GM11168 (cell line): Measurements from ENCODE around the gene CD8B2.
"Not testable (repeated sequence)": the region's sequence is repeated elsewhere in the genome, so short reads cannot be mapped to it uniquely, and the experiment has no call there.

ENCODE experiments used
- in situ Hi-C: fragments of 300-500 bp; cut with MboI; formaldehyde crosslinking; loops from one replicate; pipeline ENCODE4 v1.12.0; 2022; ENCODE audit warnings: low sequenced_read_pairs; ENCODE audit not compliant: unreplicated experiment

The CD8B2 gene

GRCh38 chr2:106546391-106546990 lies 59.3 kb downstream of the CD8B2 start:
- in situ Hi-C loops = loop anchor here (25.0 kb wide), 1 partner anchor 284 kb away; no protein-coding TSS in a partner anchor

DNA sequence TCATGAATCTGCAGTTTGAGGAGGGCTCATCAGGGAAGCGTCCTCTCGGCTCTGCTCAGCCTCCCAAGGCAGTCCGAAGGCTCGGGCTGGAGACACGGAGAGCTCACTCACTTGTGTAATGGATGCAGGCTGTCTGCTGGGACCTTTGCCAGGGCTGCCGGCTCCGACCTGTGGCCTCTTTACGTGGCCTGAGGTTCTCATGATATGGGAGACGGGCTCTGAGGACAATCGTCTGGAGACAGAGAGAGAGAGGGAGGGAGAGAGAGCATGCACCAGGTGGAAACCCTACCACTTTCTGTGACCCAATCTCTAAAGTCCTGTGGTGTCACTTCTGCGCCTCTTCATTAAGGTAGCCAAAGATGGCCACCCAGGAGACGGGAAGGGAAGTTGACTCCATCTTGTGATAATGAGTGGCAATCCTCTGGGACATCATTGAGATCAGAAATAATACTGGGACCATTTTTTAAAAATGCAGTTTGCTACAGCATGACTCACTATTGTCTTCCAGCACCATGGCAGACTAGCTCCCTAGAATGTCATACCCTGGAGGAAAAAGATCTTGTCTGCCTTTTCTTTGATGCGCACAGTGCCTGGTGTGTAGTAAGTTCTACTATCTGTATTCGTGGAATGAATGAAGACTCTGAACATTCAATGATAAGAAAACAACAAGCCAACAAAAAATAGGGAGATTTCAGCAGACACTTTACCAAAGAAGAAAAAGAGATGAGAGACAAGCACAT lies 60.2 kb downstream of the CD8B2 start:
- in situ Hi-C loops = loop anchor here (25.0 kb wide), 1 partner anchor 285 kb away; no protein-coding TSS in a partner anchor

DNA sequence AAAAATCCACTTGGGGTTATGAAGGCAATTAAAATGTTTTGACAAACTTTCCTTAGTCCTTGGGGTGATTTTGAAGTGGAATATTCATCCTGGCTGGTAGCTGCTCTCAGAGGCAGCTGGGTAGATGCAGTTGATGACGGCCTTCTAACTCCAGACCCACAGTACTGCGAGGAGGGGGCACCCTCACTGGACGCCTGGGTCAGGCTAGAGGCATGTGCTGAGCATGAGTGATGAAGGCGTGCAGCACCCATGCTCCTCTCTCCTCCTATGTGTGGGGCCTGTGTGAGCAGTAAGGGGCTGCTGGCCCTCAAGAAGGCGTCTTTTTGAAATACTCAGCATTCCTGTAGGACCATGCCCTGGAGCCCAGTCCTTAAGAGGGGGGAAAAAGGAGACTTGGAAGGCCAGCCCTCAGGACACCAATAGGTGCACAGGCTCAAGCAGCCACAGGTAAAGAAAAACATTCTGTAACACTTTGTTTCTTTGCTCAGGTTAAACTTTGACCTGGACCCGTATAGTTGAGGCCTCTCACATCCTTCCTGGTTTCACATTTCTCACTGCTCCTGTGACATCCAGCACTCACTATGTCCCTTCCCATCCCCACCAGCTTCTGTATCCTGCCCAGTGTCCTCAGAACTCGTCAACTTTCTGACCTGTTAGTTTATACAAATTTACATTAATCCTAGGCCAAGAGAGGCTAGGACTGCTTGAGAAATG lies 64.4 kb downstream of the CD8B2 start:
- in situ Hi-C loops = no loop called here

GRCh38 chr2:106552921-106553320 lies 65.8 kb downstream of the CD8B2 start:
- in situ Hi-C loops = no loop called here

DNA sequence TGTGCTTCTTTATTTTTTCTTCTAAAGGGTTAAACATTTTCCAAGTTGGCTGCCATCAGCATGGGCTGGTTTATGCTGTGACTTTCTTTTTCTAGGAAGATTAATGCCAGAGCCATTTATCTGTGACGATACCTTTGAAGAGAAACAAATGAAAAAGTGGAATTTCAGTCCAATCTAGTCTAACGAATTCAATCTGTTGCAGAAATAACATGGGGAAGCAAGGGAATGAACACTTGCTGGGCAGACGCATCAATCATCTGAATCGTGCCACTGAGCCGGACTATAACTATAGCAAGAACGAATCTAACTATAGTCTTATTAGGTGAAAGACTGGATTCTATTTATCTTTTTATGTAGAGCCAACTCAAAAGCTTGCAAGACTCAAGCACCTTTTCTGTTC lies 66.2 kb downstream of the CD8B2 start:
- in situ Hi-C loops = no loop called here

DNA sequence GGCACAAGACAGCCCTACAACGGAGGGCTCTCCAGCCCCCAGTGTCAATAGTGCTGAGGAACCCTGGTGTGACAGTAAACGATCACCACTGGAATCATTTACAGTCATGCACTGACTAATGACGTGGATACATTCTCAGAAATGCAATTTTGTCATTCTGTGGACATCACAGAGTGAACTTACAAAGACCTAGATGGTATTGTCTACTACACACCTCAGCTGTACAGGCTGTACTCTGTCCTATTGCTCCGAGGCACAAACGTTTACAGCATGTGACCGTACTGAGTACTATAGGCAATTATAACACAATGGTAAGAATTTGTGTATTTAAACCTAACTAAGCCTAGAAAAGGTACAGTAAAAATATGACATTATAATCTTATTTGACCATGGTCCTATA lies 67.2 kb downstream of the CD8B2 start:
- in situ Hi-C loops = no loop called here

GRCh38 chr2:106555053-106555452 lies 67.9 kb downstream of the CD8B2 start:
- in situ Hi-C loops = no loop called here

DNA sequence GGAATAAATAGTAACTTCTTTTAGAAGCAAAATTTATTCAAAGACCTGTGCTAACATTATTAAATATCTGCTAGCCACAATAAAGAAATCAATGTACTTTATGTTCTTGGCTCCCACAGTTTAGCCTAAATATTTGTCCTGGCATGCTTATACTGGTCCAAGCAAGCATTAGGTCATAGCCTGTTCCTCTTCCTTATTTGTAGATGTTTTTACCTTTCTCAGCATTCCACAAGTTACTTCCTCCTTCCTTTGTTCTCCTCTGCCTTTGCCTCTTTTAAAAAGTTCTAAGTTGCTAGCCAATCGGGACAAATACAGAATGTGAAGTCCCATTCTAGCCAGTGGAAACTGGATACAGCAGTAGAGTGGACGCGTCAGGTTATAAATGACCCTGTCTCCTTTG lies 72.6 kb downstream of the CD8B2 start:
- in situ Hi-C loops = not testable (repeated sequence)

DNA sequence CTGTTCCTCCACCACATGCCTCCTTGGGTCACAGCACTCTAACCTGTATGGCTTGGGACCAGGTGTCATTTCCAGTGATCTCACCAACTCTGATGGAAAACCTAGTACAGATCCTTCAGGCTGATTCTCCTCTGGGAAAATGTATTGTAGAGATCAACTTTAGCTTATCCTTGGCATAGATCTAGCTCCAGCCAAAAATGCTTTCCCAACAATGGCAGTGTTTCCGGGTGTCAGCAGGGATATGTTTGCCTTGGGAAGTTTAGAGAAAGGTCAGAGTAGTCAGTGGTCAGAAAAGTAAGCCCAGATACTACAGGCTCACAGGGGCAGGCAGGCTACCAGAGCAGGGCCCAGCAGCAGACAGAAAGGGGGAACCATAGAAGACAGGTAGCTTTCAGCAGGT lies 73.6 kb downstream of the CD8B2 start:
- in situ Hi-C loops = no loop called here

DNA sequence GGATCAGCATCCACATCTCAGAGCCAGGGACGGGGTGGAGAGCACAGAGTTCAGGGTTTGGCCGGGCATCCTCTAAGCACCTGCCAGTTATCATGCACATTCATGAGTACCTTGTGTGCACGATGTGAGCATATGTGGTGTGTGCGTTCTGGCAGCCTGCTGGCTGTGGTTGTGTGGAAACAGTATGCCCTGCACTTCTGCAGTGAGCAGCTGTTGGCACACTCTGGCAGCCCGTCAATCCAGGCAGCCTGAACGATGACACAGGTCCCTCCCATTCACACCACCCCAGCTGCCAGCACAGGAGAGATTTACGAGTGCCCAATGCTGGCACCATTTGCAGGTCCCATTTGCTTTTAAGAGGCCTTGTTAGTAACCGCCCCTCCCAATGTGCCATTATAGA lies 74.2 kb downstream of the CD8B2 start:
- in situ Hi-C loops = no loop called here

- in situ Hi-C loops = no loop called here
Observed at GRCh38 chr2:106561803-106562202, 74.6 kb downstream of the CD8B2 start.

DNA sequence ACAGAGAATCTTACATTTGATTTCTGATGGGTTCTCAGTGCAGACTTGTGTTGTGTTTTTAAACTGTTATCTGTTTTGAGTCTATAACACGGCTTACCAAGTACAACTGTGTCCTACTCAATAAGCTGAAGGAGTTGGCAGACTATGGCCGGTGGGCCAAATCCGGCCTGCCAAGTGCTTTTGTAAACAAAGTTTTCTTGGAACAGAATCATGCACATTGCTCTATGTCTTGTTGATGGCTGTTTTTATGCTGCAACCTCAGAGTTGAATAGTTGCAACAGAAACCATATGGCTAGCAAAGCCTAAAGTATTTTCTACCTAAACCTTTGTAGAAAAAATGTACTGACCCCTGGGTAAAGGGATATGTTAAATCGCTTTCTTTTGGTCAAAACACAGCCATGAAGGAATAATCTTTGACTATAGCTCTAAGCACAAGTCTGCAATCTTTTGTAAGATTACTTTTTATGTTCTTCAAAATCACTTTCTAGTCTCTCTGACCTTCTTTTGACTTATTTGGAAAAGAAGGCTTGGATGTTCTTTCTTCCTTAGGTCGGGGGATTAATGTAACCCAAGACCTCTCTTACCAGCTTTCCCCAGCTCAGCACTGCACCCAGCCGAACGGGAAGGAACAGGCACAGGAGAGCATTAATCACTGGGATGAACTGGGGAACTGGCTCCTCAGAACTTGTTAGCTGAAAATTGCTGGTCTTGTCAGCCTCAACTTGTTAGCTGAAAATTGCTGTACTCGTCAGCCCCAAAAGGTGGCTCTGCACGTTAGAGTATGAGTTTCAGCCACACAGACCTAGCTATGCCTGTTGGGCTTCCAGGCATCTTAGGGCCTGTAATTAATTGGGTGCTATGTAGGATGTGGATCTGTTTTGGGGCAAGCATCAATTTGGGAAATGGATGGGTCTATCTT lies 75.4 kb downstream of the CD8B2 start:
- in situ Hi-C loops = no loop called here

DNA sequence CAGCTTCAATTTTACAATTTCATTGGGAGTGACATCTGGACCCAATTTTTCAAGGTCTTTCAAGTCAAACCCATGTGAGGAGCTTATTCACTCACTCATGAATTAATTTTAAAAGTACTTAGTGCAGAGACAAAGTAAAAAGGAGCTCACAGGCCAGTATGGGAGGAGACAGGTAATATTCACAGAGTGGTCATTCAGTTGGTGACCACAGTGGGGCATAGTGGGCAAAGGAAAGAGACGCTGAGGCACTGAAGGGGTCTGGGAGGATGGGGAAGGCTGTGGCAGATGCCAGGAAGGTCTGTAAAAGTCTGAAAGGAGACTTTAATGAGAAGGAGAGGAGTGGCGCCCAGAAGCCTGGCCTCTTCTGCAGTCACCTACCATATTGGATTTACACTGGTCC lies 76.0 kb downstream of the CD8B2 start:
- in situ Hi-C loops = no loop called here

GRCh38 chr2:106565599-106565998 lies 78.4 kb downstream of the CD8B2 start:
- in situ Hi-C loops = no loop called here

DNA sequence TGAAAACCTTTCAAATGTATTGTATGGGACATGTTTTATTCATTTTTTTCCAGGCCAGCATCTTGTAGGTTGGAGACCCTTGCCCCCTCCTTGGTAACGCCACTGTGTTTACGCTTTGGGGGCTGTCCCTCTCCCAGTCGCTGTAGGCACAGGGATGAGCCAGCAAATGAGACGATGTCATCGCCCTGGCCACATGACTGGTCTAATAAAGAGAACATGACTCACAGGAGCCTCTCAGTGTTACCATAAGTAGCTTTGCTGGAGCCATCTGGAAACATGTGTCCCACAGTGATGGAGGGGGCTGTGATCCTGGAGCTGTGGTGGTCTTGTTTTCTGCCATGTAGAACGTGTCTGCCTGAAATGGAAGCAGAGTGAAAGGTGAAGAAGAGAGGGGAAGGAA lies 78.9 kb downstream of the CD8B2 start:
- in situ Hi-C loops = no loop called here

- in situ Hi-C loops = not testable (repeated sequence)
Observed at GRCh38 chr2:106566484-106566883, 79.3 kb downstream of the CD8B2 start.

- in situ Hi-C loops = no loop called here
Observed at GRCh38 chr2:106570316-106570715, 83.2 kb downstream of the CD8B2 start.
